Mammary epithelial cell (primary cell): ENCODE measurements around the gene ALG6.

Experiments
- EZH2 ChIP-seq: IDR thresholded peaks from 2 replicates; pipeline ENCODE4 v1.6.1; 2012; ENCODE audit warnings: low read length, inconsistent platforms, borderline replicate concordance
- TF ChIP-seq, protein P1 (sequence below), 2 donors: IDR thresholded peaks in 1 of 2; conservative IDR thresholded peaks in 1 of 2; 2 replicates each; pipeline ENCODE4 v1.5.1; 2011 to 2012; ENCODE audit warnings: inconsistent platforms in 2 of 2, low read length in 2 of 2, mild to moderate bottlenecking in 2 of 2, control low read depth in 1 of 2, low read depth in 1 of 2; ENCODE audit not compliant: insufficient read depth in 1 of 2; ENCODE audit errors: extremely low read depth in 1 of 2

DNA sequence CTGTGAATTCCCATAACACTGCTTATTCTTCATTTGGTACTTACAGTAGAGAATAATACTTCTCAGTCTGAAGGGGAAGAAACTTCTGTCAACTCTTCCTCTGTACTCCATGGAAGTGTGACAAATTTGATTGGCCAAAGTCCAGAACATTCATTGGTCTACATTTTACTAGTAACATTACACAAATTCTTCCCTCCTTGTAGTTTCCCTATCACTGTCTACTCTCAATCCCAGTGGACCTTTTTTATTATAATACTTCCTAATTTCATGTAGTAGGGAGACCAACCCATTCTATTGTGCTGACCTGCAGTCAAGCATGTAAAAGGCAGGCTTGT, 74.7 kb downstream of the ALG6 start:
- TF ChIP-seq, protein P1, sequence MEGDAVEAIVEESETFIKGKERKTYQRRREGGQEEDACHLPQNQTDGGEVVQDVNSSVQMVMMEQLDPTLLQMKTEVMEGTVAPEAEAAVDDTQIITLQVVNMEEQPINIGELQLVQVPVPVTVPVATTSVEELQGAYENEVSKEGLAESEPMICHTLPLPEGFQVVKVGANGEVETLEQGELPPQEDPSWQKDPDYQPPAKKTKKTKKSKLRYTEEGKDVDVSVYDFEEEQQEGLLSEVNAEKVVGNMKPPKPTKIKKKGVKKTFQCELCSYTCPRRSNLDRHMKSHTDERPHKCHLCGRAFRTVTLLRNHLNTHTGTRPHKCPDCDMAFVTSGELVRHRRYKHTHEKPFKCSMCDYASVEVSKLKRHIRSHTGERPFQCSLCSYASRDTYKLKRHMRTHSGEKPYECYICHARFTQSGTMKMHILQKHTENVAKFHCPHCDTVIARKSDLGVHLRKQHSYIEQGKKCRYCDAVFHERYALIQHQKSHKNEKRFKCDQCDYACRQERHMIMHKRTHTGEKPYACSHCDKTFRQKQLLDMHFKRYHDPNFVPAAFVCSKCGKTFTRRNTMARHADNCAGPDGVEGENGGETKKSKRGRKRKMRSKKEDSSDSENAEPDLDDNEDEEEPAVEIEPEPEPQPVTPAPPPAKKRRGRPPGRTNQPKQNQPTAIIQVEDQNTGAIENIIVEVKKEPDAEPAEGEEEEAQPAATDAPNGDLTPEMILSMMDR (conservative IDR thresholded peaks at IDR 0.05 in 1 of 2, IDR thresholded peaks at IDR 0.05 in 1 of 2; ENCODE audit: extremely low read depth in 1 of 2, insufficient read depth in 1 of 2, low read depth in 1 of 2, low read length in 2 of 2): no peak
- TF ChIP-seq EZH2: no peak
